Neural cell (in vitro differentiated cells): Measurements from ENCODE around the gene GPR150.

Experiments used
- EP300 ChIP-seq: fragments of 450-650 bp; conservative IDR thresholded peaks from 2 replicates; pipeline ENCODE4 v1.6.1; 2014; ENCODE audit warnings: antibody characterized with exemption, mild to moderate bottlenecking, moderate library complexity; ENCODE audit not compliant: poor library complexity, severe bottlenecking
- EZH2 ChIP-seq: fragments of 200-600, 300-800 bp; shearing (Covaris generic), sonication (generic); IDR thresholded peaks from 2 replicates; pipeline ENCODE4 v1.6.1; 2014; ENCODE audit warnings: antibody characterized with exemption, low read length, borderline replicate concordance, mild to moderate bottlenecking; ENCODE audit not compliant: insufficient read depth, poor library complexity, severe bottlenecking
- MXI1 ChIP-seq: fragments of 450-650 bp; conservative IDR thresholded peaks from 2 replicates; pipeline ENCODE4 v1.6.1; 2014; ENCODE audit warnings: antibody characterized with exemption, mild to moderate bottlenecking; ENCODE audit not compliant: poor library complexity, severe bottlenecking
- RAD21 ChIP-seq: fragments of 450-650 bp; conservative IDR thresholded peaks from 2 replicates; pipeline ENCODE4 v1.6.1; 2014; ENCODE audit warnings: antibody characterized with exemption, mild to moderate bottlenecking, moderate library complexity
- TF ChIP-seq, protein P1 (sequence below): fragments of 450-650 bp; IDR thresholded peaks from 2 replicates; pipeline ENCODE4 v1.5.1; 2014; ENCODE audit warnings: antibody characterized with exemption, mild to moderate bottlenecking, moderate library complexity; ENCODE audit not compliant: poor library complexity, severe bottlenecking

DNA sequence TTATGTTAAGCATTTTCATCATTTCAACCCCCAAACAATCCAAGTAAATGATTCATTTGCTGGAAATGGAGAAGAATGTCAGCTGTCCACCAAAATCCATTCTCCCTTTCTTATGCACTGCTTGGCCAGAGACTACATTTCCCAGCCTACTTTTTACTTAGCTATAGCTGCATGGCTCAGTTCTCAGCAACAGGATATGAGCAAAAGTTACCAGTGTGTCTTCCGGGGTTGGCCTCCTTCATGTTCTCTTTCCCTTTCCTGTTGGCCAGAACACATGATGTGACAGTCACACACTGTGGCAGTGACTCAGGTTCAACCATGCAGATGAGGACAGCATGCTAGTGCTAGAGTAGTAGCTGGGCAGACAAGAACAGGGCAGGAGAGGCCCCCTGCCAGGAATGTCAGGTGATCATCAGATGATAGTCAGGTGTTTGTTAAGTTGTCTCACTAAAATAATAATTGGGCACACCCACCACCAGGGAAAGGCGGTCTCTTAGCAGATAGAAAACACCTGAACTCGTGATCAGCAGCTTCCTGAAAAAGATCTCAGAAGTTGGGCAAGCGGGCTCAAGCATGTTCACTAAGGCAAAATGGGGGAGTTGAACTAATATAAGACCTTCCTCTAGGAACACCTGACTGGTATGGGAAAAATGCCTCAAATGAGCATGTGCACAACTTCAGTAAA is 12.2 kb downstream of the GPR150 start:
- TF ChIP-seq, protein P1, sequence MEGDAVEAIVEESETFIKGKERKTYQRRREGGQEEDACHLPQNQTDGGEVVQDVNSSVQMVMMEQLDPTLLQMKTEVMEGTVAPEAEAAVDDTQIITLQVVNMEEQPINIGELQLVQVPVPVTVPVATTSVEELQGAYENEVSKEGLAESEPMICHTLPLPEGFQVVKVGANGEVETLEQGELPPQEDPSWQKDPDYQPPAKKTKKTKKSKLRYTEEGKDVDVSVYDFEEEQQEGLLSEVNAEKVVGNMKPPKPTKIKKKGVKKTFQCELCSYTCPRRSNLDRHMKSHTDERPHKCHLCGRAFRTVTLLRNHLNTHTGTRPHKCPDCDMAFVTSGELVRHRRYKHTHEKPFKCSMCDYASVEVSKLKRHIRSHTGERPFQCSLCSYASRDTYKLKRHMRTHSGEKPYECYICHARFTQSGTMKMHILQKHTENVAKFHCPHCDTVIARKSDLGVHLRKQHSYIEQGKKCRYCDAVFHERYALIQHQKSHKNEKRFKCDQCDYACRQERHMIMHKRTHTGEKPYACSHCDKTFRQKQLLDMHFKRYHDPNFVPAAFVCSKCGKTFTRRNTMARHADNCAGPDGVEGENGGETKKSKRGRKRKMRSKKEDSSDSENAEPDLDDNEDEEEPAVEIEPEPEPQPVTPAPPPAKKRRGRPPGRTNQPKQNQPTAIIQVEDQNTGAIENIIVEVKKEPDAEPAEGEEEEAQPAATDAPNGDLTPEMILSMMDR: no peak
- no peak for TF ChIP-seq EZH2
- TF ChIP-seq RAD21: no peak
- no peak for TF ChIP-seq EP300
- no peak for TF ChIP-seq MXI1
